ENCODE measurements around the gene GARS1. TPM values are rescaled to one million over a fixed set of nuclear protein-coding genes. Genes with fewer than 3 reads are reported as not detected.

GARS1 gene
- total RNA-seq, 5 donors from 2014 or later (not counting 1 experiment from before 2014, with no cell fraction given): 78.8 to 121 (median 114) TPM

DNA sequence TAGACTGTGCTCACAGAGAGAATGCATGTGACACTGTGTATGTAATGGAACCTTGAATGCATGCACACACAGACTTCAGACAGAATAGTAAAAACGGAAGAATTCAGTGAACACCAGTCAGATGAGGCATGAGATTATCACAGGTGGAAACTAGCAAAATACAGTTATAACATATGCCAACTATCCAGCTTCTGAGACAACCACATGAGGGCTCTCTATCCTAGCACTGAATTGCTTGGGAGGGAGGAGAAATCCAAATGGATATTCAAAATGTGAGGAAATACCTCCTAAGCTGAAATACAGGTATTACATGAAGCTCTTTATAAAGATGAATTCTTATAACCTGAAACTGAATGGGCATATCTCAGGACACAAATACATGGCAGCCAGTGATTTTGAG lies 30.6 kb downstream of the GARS1 start:
- no peak overlapping the region for H3K27ac Mint-ChIP-seq
- no CpG with 5 or more reads among the region's 1 CpG for WGBS (ENCODE audit: insufficient coverage)

DNA sequence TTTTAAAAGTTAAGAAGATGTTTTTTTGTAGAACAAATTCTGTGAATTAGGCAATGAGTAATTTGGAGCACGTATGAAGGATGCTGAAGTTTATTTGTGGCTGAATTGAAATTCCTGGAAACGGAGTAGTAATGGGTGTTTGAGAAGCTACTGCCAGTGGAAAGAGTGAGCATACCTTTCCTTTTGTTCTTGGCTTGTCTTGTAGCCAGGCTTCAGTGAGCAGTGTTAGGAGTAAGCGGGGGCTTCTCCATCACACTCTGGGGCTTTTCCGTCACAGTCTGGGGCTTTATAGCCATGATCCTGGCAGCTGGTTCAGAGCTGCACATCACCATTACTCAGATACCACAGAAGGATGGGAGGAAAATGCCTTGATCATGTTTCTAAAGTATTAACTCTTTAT lies 32.3 kb downstream of the GARS1 start:
- no peak overlapping the region for H3K4me3 ChIP-seq (ENCODE audit: control insufficient read depth in 1 of 2, extremely low read depth in 1 of 2, low read length in 1 of 2)
- CTCF ChIA-PET: no interaction called here
- WGBS (ENCODE audit: insufficient coverage): 60% methylated on average over 2 of the region's 4 CpGs
- no peaks in the 10 kb centered on the region for H3K27me3 Mint-ChIP-seq
- no peaks in the 10 kb centered on the region for H3K27me3 ChIP-seq (replicated peaks in 1 of 2; ENCODE audit: control insufficient read depth in 2 of 2, extremely low read depth in 1 of 2, insufficient read depth in 2 of 2, low read length in 1 of 2)
- no peak for DNase-seq
- H3K4me1 Mint-ChIP-seq: peaks cover 0 to 6% (median 5%) of the 10 kb centered on the region in 3 donors
- no peaks in the 10 kb centered on the region for H3K4me1 ChIP-seq (ENCODE audit: control insufficient read depth in 1 of 2, extremely low read depth in 1 of 2, insufficient read depth in 2 of 2, low read length in 2 of 2)
- no peak overlapping the region for H3K27ac ChIP-seq (ENCODE audit: low read length)
- peaks cover 59% of the 10 kb centered on the region for H3K36me3 Mint-ChIP-seq
- peaks cover 7 to 79% of the 10 kb centered on the region in 2 donors for H3K36me3 ChIP-seq (ENCODE audit: control insufficient read depth in 2 of 2, extremely low read depth in 1 of 2, insufficient read depth in 1 of 2, low read length in 1 of 2)
- ATAC-seq (replicated peaks in 1 of 4): no peak
- H3K4me3 Mint-ChIP-seq: no peak overlapping the region
- peak overlapping the region in 1 of 2 donors; percentile 11 for H3K27ac Mint-ChIP-seq
- POLR2A ChIA-PET: no interaction called here
- no peaks in the 10 kb centered on the region for H3K9me3 ChIP-seq
- no peaks in the 10 kb centered on the region for H3K9me3 Mint-ChIP-seq

More for the DNA sequence above, 30.6 kb downstream of the GARS1 start:
- H3K4me1 Mint-ChIP-seq: peaks cover 0 to 6% (median 5%) of the 10 kb centered on the region in 3 donors
- H3K4me3 Mint-ChIP-seq: no peak overlapping the region
- H3K9me3 Mint-ChIP-seq: no peaks in the 10 kb centered on the region
- Histone ChIP-seq H3K27me3 (replicated peaks in 1 of 2; ENCODE audit: control insufficient read depth in 2 of 2, extremely low read depth in 1 of 2, insufficient read depth in 2 of 2, low read length in 1 of 2) (no peaks in the 10 kb centered on the region), H3K27ac (ENCODE audit: low read length) (no peak overlapping the region), H3K4me3 (ENCODE audit: control insufficient read depth in 1 of 2, extremely low read depth in 1 of 2, low read length in 1 of 2) (no peak overlapping the region), H3K9me3 (no peaks in the 10 kb centered on the region), H3K36me3 (ENCODE audit: control insufficient read depth in 2 of 2, extremely low read depth in 1 of 2, insufficient read depth in 1 of 2, low read length in 1 of 2) (peaks cover 7 to 80% of the 10 kb centered on the region in 2 donors), H3K4me1 (ENCODE audit: control insufficient read depth in 1 of 2, extremely low read depth in 1 of 2, insufficient read depth in 2 of 2, low read length in 2 of 2) (no peaks in the 10 kb centered on the region)
- ATAC-seq (replicated peaks in 1 of 4) (no peak), DNase-seq (no peak)
- no peaks in the 10 kb centered on the region for H3K27me3 Mint-ChIP-seq
- ChIA-PET POLR2A (interaction anchor here in 1 of 2 donors (0.7 kb wide), 1 partner anchor 31 kb away, joined by 3 read pairs; no protein-coding TSS in a partner anchor), CTCF (no interaction called here)
- peaks cover 66% of the 10 kb centered on the region for H3K36me3 Mint-ChIP-seq

DNA sequence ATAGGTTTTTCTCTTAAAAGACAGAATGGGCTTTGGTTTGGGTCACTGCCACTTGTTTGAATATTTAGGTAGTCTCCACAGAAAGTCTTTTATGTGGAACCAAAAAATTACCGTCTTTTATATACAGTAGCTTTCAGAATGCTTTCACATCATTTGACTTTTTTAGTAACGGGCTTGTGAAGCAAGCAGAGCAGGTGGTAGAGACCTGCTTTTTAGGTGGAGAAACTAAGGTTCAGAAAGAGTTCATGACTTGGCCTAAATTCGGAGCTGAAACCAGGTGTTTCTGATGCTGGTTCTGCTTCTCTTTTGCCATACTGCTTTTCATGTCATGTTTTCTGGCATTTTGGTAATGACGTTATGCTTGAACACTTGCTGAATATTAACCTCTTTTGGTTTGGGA lies 36.3 kb downstream of the GARS1 start:
- peaks cover 10 to 89% of the 10 kb centered on the region in 2 donors for H3K36me3 ChIP-seq (ENCODE audit: control insufficient read depth in 2 of 2, extremely low read depth in 1 of 2, insufficient read depth in 1 of 2, low read length in 1 of 2)
- peaks cover 0 to 5% (median 4%) of the 10 kb centered on the region in 3 donors for H3K4me1 Mint-ChIP-seq
- H3K27me3 Mint-ChIP-seq: no peaks in the 10 kb centered on the region
- ATAC-seq (replicated peaks in 1 of 4) (no peak), DNase-seq (no peak)
- no peaks in the 10 kb centered on the region for H3K9me3 ChIP-seq
- H3K27ac ChIP-seq (ENCODE audit: low read length): no peak overlapping the region
- H3K27ac Mint-ChIP-seq: no peak overlapping the region
- no peaks in the 10 kb centered on the region for H3K4me1 ChIP-seq (ENCODE audit: control insufficient read depth in 1 of 2, extremely low read depth in 1 of 2, insufficient read depth in 2 of 2, low read length in 2 of 2)
- no peaks in the 10 kb centered on the region for H3K9me3 Mint-ChIP-seq
- peaks cover 65% of the 10 kb centered on the region for H3K36me3 Mint-ChIP-seq
- H3K4me3 Mint-ChIP-seq: no peak overlapping the region
- H3K27me3 ChIP-seq (replicated peaks in 1 of 2; ENCODE audit: control insufficient read depth in 2 of 2, extremely low read depth in 1 of 2, insufficient read depth in 2 of 2, low read length in 1 of 2): no peaks in the 10 kb centered on the region
- ChIA-PET CTCF (interaction anchor here in 1 of 2 donors (0.7 kb wide), 1 partner anchor 41 kb away, joined by 12 read pairs; no protein-coding TSS in a partner anchor), POLR2A (interaction anchor here (0.6 to 0.7 kb wide), 2 partner anchors 11 to 33 kb away, joined by 3 to 5 read pairs; no protein-coding TSS in a partner anchor)
- 100% methylated on average over 1 of the region's 4 CpGs for WGBS (ENCODE audit: insufficient coverage)
- H3K4me3 ChIP-seq (ENCODE audit: control insufficient read depth in 1 of 2, extremely low read depth in 1 of 2, low read length in 1 of 2): no peak overlapping the region

DNA sequence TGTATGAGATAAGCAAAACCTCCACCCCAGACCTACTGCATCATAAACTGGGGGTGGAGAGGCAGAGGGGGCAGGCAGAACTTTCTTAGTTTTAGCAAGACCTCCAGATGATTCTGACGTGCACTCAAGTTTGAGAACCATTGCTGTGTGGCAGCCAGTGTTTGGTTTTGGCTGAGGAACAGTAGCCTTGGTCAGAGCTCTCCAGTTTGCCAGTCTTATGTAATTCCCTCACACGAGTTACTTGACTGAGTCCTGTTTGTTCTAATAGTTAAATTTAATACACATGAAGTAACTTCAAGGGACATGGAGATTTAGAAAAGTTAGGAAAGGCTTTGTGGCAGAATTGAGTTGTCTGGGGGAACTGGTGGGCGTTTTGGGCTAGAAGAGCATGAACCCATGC lies 38.5 kb downstream of the GARS1 start:
- no peaks in the 10 kb centered on the region for H3K4me1 Mint-ChIP-seq
- H3K4me1 ChIP-seq (ENCODE audit: control insufficient read depth in 1 of 2, extremely low read depth in 1 of 2, insufficient read depth in 2 of 2, low read length in 2 of 2): no peaks in the 10 kb centered on the region
- H3K27me3 ChIP-seq (replicated peaks in 1 of 2; ENCODE audit: control insufficient read depth in 2 of 2, extremely low read depth in 1 of 2, insufficient read depth in 2 of 2, low read length in 1 of 2): no peaks in the 10 kb centered on the region
- no peak overlapping the region for H3K4me3 Mint-ChIP-seq
- peak overlapping the region in 1 of 2 donors; percentile 34 for H3K27ac Mint-ChIP-seq
- no peaks in the 10 kb centered on the region for H3K9me3 Mint-ChIP-seq
- ChIA-PET CTCF (no interaction called here), POLR2A (no interaction called here)
- peaks cover 57% of the 10 kb centered on the region for H3K36me3 Mint-ChIP-seq
- H3K27me3 Mint-ChIP-seq: no peaks in the 10 kb centered on the region
- no peaks in the 10 kb centered on the region for H3K9me3 ChIP-seq
- H3K4me3 ChIP-seq (ENCODE audit: control insufficient read depth in 1 of 2, extremely low read depth in 1 of 2, low read length in 1 of 2): no peak overlapping the region
- 100% methylated on average over 1 of the region's 3 CpGs for WGBS (ENCODE audit: insufficient coverage)
- DNase-seq (no peak), ATAC-seq (replicated peaks in 1 of 4) (no peak)
- H3K27ac ChIP-seq (ENCODE audit: low read length): no peak overlapping the region
- peaks cover 10 to 69% of the 10 kb centered on the region in 2 donors for H3K36me3 ChIP-seq (ENCODE audit: control insufficient read depth in 2 of 2, extremely low read depth in 1 of 2, insufficient read depth in 1 of 2, low read length in 1 of 2)

DNA sequence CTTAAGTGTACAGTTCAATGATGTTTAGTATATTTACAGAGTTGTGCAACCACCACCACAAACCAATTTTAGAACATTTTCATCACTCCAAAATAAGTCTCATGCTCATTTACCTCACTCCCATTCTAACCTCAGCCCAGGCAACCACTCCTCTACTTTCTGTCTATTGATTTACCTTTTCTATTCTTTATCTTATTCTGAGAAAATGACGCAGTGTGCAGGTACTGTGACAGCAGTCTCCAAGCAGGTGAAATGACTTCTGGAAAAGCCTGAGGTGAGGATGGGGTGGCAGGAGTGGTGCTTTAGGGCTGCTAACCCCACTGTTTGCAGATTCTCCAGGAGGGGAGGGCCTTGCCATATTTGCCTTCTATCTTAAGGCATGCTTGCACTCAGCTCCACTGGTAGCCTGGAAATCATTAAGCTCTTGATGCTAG lies 39.5 kb downstream of the GARS1 start:
- Mint-ChIP-seq H3K9me3 (no peaks in the 10 kb centered on the region), H3K36me3 (peaks cover 47% of the 10 kb centered on the region), H3K4me1 (no peaks in the 10 kb centered on the region), H3K27ac (no peak overlapping the region), H3K4me3 (no peak overlapping the region), H3K27me3 (no peaks in the 10 kb centered on the region)
- peaks cover 10 to 60% of the 10 kb centered on the region in 2 donors for H3K36me3 ChIP-seq (ENCODE audit: control insufficient read depth in 2 of 2, extremely low read depth in 1 of 2, insufficient read depth in 1 of 2, low read length in 1 of 2)
- DNase-seq (no peak), ATAC-seq (replicated peaks in 1 of 4) (no peak)
- no CpG with 5 or more reads among the region's 1 CpG for WGBS (ENCODE audit: insufficient coverage)
- POLR2A ChIA-PET: interaction anchor here (0.6 to 0.8 kb wide), 3 partner anchors 15 to 408 kb away, joined by 4 to 8 read pairs (median 4); no protein-coding TSS in a partner anchor
- CTCF ChIA-PET: no interaction called here
- H3K27ac ChIP-seq (ENCODE audit: low read length): no peak overlapping the region
- no peaks in the 10 kb centered on the region for H3K27me3 ChIP-seq (replicated peaks in 1 of 2; ENCODE audit: control insufficient read depth in 2 of 2, extremely low read depth in 1 of 2, insufficient read depth in 2 of 2, low read length in 1 of 2)
- no peaks in the 10 kb centered on the region for H3K9me3 ChIP-seq
- no peaks in the 10 kb centered on the region for H3K4me1 ChIP-seq (ENCODE audit: control insufficient read depth in 1 of 2, extremely low read depth in 1 of 2, insufficient read depth in 2 of 2, low read length in 2 of 2)
- no peak overlapping the region for H3K4me3 ChIP-seq (ENCODE audit: control insufficient read depth in 1 of 2, extremely low read depth in 1 of 2, low read length in 1 of 2)

DNA sequence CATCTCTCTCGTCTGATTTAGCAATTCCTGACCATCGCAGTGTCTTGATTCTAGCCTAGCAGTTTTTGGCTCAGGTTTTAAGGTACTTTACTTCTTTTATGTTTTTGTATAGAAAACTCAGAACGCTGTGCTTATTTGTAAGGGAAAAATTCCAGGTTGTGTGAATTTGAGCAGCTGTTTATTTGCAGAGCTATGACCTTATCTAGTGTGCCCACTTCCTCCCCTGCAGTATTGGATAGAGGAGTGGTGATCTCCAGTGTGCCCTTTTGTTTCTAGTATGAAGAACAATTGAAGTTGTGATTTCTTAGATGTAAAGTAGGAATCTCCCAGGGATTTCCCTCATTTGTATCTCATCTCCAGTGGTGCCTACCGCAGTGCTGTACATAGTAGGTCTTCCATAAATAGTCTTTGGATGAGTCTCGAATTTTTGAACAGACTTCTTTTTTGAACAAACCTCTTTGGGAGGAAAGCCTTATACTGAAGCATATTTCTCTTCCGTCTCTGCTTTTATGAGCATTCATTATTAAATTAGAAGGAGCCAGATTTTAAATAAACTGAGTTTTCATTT lies 40.0 kb downstream of the GARS1 start:
- ATAC-seq (replicated peaks in 1 of 4): peak in 1 of 4 experiments; percentile 17
- CTCF ChIA-PET: interaction anchor here in 1 of 2 donors (0.6 kb wide), 1 partner anchor 36 kb away, joined by 3 read pairs; no protein-coding TSS in a partner anchor

More for the DNA sequence above, 40.0 kb downstream of the GARS1 start:
- no peak for DNase-seq
- Mint-ChIP-seq H3K36me3 (peaks cover 42% of the 10 kb centered on the region), H3K4me1 (no peaks in the 10 kb centered on the region), H3K27me3 (no peaks in the 10 kb centered on the region), H3K4me3 (no peak overlapping the region), H3K27ac (no peak overlapping the region), H3K9me3 (no peaks in the 10 kb centered on the region)
- H3K4me3 ChIP-seq (ENCODE audit: control insufficient read depth in 1 of 2, extremely low read depth in 1 of 2, low read length in 1 of 2): no peak overlapping the region
- no peaks in the 10 kb centered on the region for H3K9me3 ChIP-seq
- peaks cover 10 to 56% of the 10 kb centered on the region in 2 donors for H3K36me3 ChIP-seq (ENCODE audit: control insufficient read depth in 2 of 2, extremely low read depth in 1 of 2, insufficient read depth in 1 of 2, low read length in 1 of 2)
- 100% methylated on average over 2 of the region's 6 CpGs for WGBS (ENCODE audit: insufficient coverage)
- no peak overlapping the region for H3K27ac ChIP-seq (ENCODE audit: low read length)
- POLR2A ChIA-PET: interaction anchor here (0.6 to 0.8 kb wide), 2 partner anchors 15 to 409 kb away, joined by 4 to 8 read pairs; no protein-coding TSS in a partner anchor
- H3K27me3 ChIP-seq (replicated peaks in 1 of 2; ENCODE audit: control insufficient read depth in 2 of 2, extremely low read depth in 1 of 2, insufficient read depth in 2 of 2, low read length in 1 of 2): no peaks in the 10 kb centered on the region
- no peaks in the 10 kb centered on the region for H3K4me1 ChIP-seq (ENCODE audit: control insufficient read depth in 1 of 2, extremely low read depth in 1 of 2, insufficient read depth in 2 of 2, low read length in 2 of 2)

All from T-cell (primary cell).